Activated T-cell treated with anti-CD3 and anti-CD28 coated beads, Interleukin-2, amount 50 U/mL, for 24 hours (primary cell): Measurements from ENCODE around the gene AGMAT.
A peak's percentile ranks its signal among the peaks of the same experiment; 100 is the strongest.
"Not testable (repeated sequence)": the region's sequence is repeated elsewhere in the genome, so short reads cannot be mapped to it uniquely, and the experiment has no call there.

Experiments
- DNase-seq: peaks from one replicate; pipeline ENCODE4 v3.0.0-alpha.2; 2020
- H3K27ac Mint-ChIP-seq: 2 replicates; pipeline ENCODE4 v1.8.0; 2020; ENCODE audit warnings: mild to moderate bottlenecking, mixed read lengths
- H3K27me3 Mint-ChIP-seq: 2 replicates; pipeline ENCODE4 v1.8.0; 2020; ENCODE audit warnings: mixed read lengths
- H3K36me3 Mint-ChIP-seq: 2 replicates; pipeline ENCODE4 v1.8.0; 2020; ENCODE audit warnings: low read depth, mixed read lengths
- H3K4me1 Mint-ChIP-seq: 2 replicates; pipeline ENCODE4 v1.8.0; 2020; ENCODE audit warnings: low read depth, mixed read lengths
- H3K4me3 Mint-ChIP-seq: 2 replicates; pipeline ENCODE4 v1.8.0; 2020; ENCODE audit warnings: mild to moderate bottlenecking, moderate library complexity, mixed read lengths
- H3K9me3 Mint-ChIP-seq: 2 replicates; pipeline ENCODE4 v1.8.0; 2020; ENCODE audit warnings: mixed read lengths

AGMAT gene

GRCh38 chr1:15618655-15619525 is 34.0 kb upstream of the AGMAT start:
- peaks cover 53% of the 10 kb centered on the region for H3K4me1 Mint-ChIP-seq
- H3K27ac Mint-ChIP-seq: peak overlapping the region; percentile 96
- H3K9me3 Mint-ChIP-seq: no peaks in the 10 kb centered on the region
- peak overlapping the region; percentile 91 for H3K4me3 Mint-ChIP-seq
- peaks cover 49% of the 10 kb centered on the region for H3K36me3 Mint-ChIP-seq
- no peak for DNase-seq
- no peaks in the 10 kb centered on the region for H3K27me3 Mint-ChIP-seq

DNA sequence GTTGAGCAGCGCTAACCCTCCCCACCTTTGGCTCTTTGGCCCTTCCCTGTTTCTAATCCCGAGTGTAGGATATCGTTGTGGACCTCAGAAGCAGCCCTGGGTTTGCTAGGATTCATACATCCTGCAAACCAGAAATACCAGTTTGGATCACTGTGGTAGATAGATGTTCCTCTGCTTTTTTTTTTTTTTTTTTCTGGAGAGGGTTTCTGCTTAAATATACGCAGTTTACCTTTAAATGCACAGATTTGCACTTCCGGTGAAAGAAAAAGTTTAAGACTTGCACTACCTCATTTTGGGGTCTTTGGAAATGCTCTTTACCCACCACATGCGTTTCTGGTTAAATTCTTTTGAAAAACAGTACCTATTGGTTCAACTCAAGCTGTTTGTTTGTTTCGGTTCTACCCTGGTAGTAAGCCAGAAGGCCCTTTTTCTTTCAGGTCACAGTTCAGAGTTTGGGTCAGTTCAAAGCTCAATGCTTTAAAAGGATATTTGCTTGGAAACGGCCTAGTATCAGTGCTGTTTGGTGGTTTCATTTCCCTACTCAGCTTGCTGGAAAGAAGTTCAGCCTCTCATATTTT is 33.3 kb upstream of the AGMAT start:
- no peaks in the 10 kb centered on the region for H3K9me3 Mint-ChIP-seq
- H3K4me3 Mint-ChIP-seq: peak overlapping the region; percentile 91
- H3K4me1 Mint-ChIP-seq: peaks cover 53% of the 10 kb centered on the region
- DNase-seq: no peak
- H3K27me3 Mint-ChIP-seq: no peaks in the 10 kb centered on the region
- peak overlapping the region; percentile 96 for H3K27ac Mint-ChIP-seq
- H3K36me3 Mint-ChIP-seq: peaks cover 48% of the 10 kb centered on the region

DNA sequence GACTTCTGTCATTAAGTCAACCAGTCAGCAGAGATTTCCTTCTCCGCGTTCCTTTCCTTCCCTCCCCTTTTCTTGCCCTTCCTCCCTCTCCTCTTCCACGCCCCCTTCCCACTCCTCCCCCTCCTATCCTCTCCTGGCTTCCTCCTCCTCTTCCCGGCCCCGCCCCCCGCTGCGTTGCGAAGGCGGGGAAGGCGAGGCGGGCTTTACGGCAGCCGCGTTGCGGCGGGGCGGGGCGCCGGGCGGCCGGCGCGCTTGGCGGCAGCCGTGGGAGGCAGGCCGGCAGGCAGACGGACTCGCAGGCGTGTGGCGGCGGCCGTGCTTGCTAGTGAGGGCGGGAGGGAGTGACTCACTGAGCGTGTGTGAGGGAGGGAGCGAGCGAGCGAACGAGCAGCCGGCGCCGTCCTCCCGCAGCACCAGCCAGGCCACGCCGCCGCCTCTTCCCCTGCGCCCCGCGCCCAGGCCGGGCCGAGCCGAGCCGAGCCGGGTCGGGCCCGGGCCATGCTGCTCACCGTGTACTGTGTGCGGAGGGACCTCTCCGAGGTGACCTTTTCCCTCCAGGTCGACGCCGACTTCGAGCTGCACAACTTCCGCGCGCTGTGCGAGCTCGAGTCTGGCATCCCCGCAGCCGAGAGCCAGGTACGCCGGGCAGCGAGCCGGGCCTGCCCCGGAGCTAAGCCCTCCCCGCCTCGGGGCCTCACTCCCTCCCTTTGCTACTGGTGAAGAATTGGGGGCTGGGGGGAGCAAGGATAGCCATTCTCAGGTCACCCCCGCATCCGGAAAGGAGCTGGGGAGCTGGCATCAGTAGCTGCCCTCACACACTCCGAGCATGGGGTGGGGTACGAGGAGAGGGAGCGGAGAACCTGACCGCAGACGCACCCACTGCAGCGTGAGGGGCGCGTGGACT is 32.6 kb upstream of the AGMAT start, which contains the start of gene DDI2:
Gene DDI2 (plus strand): TSS at position 286 of the 904 bp plus-strand sequence. CDS start 213 bp downstream, at position 499.
- Mint-ChIP-seq H3K27me3 (no peaks in the 10 kb centered on the region), H3K27ac (peak within 1 kb of the TSS; percentile 96), H3K4me3 (peak within 1 kb of the TSS; percentile 91), H3K9me3 (no peaks in the 10 kb centered on the region), H3K4me1 (peaks cover 46% of the 10 kb centered on the region), H3K36me3 (peaks cover 42% of the 10 kb centered on the region)
- peak; percentile 95 for DNase-seq

DNA sequence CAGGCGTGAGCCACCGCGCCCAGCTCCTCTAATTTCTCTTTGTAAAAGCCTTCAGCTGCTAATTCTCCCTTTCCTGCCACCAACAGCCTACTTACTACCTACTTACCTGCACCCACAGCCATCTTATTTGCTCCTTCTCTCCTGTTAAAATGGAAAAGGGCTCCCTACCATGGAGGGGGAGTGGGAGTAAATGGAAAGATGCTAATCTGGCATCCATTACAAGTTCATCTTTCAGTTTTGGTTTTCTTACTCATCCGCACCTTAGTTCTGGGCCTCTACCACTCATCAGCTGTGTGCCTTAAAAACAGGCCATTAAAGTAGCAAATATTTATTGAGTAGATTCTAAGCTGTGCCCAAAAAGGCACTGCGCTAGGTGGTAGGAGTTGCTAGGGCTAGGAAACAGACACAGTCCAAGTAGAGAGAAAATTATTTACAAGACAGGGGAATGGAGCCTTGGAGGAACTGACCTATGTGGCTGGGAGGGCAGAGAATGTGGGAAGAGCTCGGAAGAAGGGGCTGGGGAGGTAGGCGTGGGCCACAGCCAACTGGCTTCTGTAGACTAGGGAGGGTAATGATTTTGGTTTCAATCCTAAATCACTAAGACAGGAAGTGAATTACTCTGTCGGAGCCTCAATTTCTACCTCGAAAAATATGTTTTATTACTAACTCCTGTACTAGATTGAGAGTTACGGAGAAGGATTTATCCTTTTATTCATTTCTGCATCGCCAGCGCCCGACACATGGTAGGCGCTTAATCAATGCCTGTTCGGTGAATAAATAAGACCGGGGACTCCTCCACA is 31.7 kb upstream of the AGMAT start:
- Mint-ChIP-seq H3K27me3 (no peaks in the 10 kb centered on the region), H3K36me3 (peaks cover 34% of the 10 kb centered on the region), H3K27ac (peak overlapping the region; percentile 96), H3K4me3 (peak overlapping the region; percentile 91), H3K9me3 (no peaks in the 10 kb centered on the region), H3K4me1 (peaks cover 39% of the 10 kb centered on the region)
- peak; percentile 42 for DNase-seq

GRCh38 chr1:15610167-15610566 is 25.3 kb upstream of the AGMAT start:
- no peaks in the 10 kb centered on the region for H3K27me3 Mint-ChIP-seq
- no peaks in the 10 kb centered on the region for H3K4me1 Mint-ChIP-seq
- H3K36me3 Mint-ChIP-seq: no peaks in the 10 kb centered on the region
- H3K9me3 Mint-ChIP-seq: no peaks in the 10 kb centered on the region
- H3K27ac Mint-ChIP-seq: no peak overlapping the region
- no peak for DNase-seq
- no peak overlapping the region for H3K4me3 Mint-ChIP-seq

- no peak overlapping the region for H3K4me3 Mint-ChIP-seq
- no peaks in the 10 kb centered on the region for H3K27me3 Mint-ChIP-seq
- H3K27ac Mint-ChIP-seq: no peak overlapping the region
- H3K36me3 Mint-ChIP-seq: no peaks in the 10 kb centered on the region
- no peaks in the 10 kb centered on the region for H3K4me1 Mint-ChIP-seq
- no peaks in the 10 kb centered on the region for H3K9me3 Mint-ChIP-seq
- no peak for DNase-seq
Measured at GRCh38 chr1:15609631-15610030, 24.8 kb upstream of the AGMAT start.

- no peak overlapping the region for H3K27ac Mint-ChIP-seq
- H3K36me3 Mint-ChIP-seq: no peaks in the 10 kb centered on the region
- H3K27me3 Mint-ChIP-seq: no peaks in the 10 kb centered on the region
- H3K4me3 Mint-ChIP-seq: no peak overlapping the region
- peaks cover 13% of the 10 kb centered on the region for H3K4me1 Mint-ChIP-seq
- DNase-seq: no peak
- H3K9me3 Mint-ChIP-seq: peaks cover 7% of the 10 kb centered on the region
Measured at GRCh38 chr1:15605398-15606383, 20.8 kb upstream of the AGMAT start.

GRCh38 chr1:15604400-15604799 is 19.5 kb upstream of the AGMAT start:
- not testable (repeated sequence) for H3K36me3 Mint-ChIP-seq, DNase-seq, H3K4me3 Mint-ChIP-seq, H3K27ac Mint-ChIP-seq, H3K9me3 Mint-ChIP-seq, H3K27me3 Mint-ChIP-seq
- peaks cover 13% of the 10 kb centered on the region for H3K4me1 Mint-ChIP-seq

- H3K27me3 Mint-ChIP-seq, DNase-seq, H3K36me3 Mint-ChIP-seq, H3K9me3 Mint-ChIP-seq: not testable (repeated sequence)
- Mint-ChIP-seq H3K4me3 (peak overlapping the region; percentile 74), H3K4me1 (peaks cover 13% of the 10 kb centered on the region), H3K27ac (peak overlapping the region; percentile 61)
Measured at GRCh38 chr1:15603966-15604282, 19.1 kb upstream of the AGMAT start.

GRCh38 chr1:15603050-15603965 is 18.5 kb upstream of the AGMAT start:
- H3K4me3 Mint-ChIP-seq: peak overlapping the region; percentile 74
- H3K27ac Mint-ChIP-seq: peak overlapping the region; percentile 61
- DNase-seq: peak; percentile 90
- H3K4me1 Mint-ChIP-seq: peaks cover 13% of the 10 kb centered on the region
- H3K36me3 Mint-ChIP-seq: no peaks in the 10 kb centered on the region
- no peaks in the 10 kb centered on the region for H3K27me3 Mint-ChIP-seq
- peaks cover 7% of the 10 kb centered on the region for H3K9me3 Mint-ChIP-seq

- peaks cover 6% of the 10 kb centered on the region for H3K4me1 Mint-ChIP-seq
- no peak overlapping the region for H3K4me3 Mint-ChIP-seq
- DNase-seq: no peak
- H3K27ac Mint-ChIP-seq: no peak overlapping the region
- H3K36me3 Mint-ChIP-seq: no peaks in the 10 kb centered on the region
- no peaks in the 10 kb centered on the region for H3K27me3 Mint-ChIP-seq
- H3K9me3 Mint-ChIP-seq: no peaks in the 10 kb centered on the region
Measured at GRCh38 chr1:15598436-15598835, 13.6 kb upstream of the AGMAT start.

- Mint-ChIP-seq H3K36me3 (peaks cover 5% of the 10 kb centered on the region), H3K4me3 (no peak overlapping the region), H3K9me3 (no peaks in the 10 kb centered on the region), H3K4me1 (no peaks in the 10 kb centered on the region), H3K27ac (no peak overlapping the region), H3K27me3 (no peaks in the 10 kb centered on the region)
- DNase-seq: no peak
Measured at GRCh38 chr1:15595809-15596617, 11.2 kb upstream of the AGMAT start.
